Measurements from ENCODE around the gene CAPN14. TPM values are rescaled to one million over a fixed set of nuclear protein-coding genes. Genes with fewer than 3 reads are reported as not detected.

The CAPN14 gene
- total RNA-seq, 1 donor from 2014 or later, result 0.14 TPM

GRCh38 chr2:31168291-31168690 is 49.0 kb downstream of the CAPN14 start:
- H3K79me2 ChIP-seq (ENCODE audit: insufficient read depth, low read length), result no peaks in the 10 kb centered on the region
- TF ChIP-seq EZH2 (IDR thresholded peaks at IDR 0.05; ENCODE audit: insufficient read depth, low read length) (no peak), CTCF (IDR thresholded peaks at IDR 0.05; ENCODE audit: insufficient read depth, low read depth, low read length) (no peak)
- Mint-ChIP-seq H3K9me3 (ENCODE audit: unreplicated experiment) (no peaks in the 10 kb centered on the region), H3K27ac (ENCODE audit: unreplicated experiment) (no peak overlapping the region), H3K4me1 (ENCODE audit: low read depth, unreplicated experiment) (peaks cover 5% of the 10 kb centered on the region), H3K36me3 (ENCODE audit: low read depth, unreplicated experiment) (no peaks in the 10 kb centered on the region), H3K27me3 (ENCODE audit: low read depth, unreplicated experiment) (peaks cover 44% of the 10 kb centered on the region), H3K4me3 (ENCODE audit: unreplicated experiment) (no peak overlapping the region)
- DNase-seq (ENCODE audit: low read depth) (no peak), FAIRE-seq (no peak)
- no peak overlapping the region for H3K4me3 ChIP-seq (ENCODE audit: insufficient read depth, low read depth, low read length)
- no peaks in the 10 kb centered on the region for H3K4me1 ChIP-seq (ENCODE audit: insufficient read depth, low read length)
- H4K20me1 ChIP-seq (ENCODE audit: insufficient read depth, low read length), result no peaks in the 10 kb centered on the region
- H3K4me2 ChIP-seq (ENCODE audit: low read length), result no peak overlapping the region
- H3K27ac ChIP-seq (ENCODE audit: low read depth, low read length), result no peak overlapping the region
- peaks cover 3% of the 10 kb centered on the region for H3K27me3 ChIP-seq (ENCODE audit: insufficient read depth, low read length)
- no peak overlapping the region for H2AFZ ChIP-seq (ENCODE audit: low read depth, low read length)
- no peak overlapping the region for H3K9ac ChIP-seq (ENCODE audit: low read length)
- H3K9me3 ChIP-seq (ENCODE audit: insufficient read depth, low read depth, low read length), result no peaks in the 10 kb centered on the region
- no peaks in the 10 kb centered on the region for H3K36me3 ChIP-seq (ENCODE audit: insufficient read depth, low read length)

GRCh38 chr2:31166925-31167324 is 50.4 kb downstream of the CAPN14 start:
- Mint-ChIP-seq H3K4me3 (ENCODE audit: unreplicated experiment) (no peak overlapping the region), H3K36me3 (ENCODE audit: low read depth, unreplicated experiment) (no peaks in the 10 kb centered on the region), H3K9me3 (ENCODE audit: unreplicated experiment) (no peaks in the 10 kb centered on the region), H3K27me3 (ENCODE audit: low read depth, unreplicated experiment) (peaks cover 36% of the 10 kb centered on the region), H3K4me1 (ENCODE audit: low read depth, unreplicated experiment) (peaks cover 5% of the 10 kb centered on the region), H3K27ac (ENCODE audit: unreplicated experiment) (no peak overlapping the region)
- H3K9me3 ChIP-seq (ENCODE audit: insufficient read depth, low read depth, low read length), result no peaks in the 10 kb centered on the region
- no peak overlapping the region for H3K27ac ChIP-seq (ENCODE audit: low read depth, low read length)
- no peak for TF ChIP-seq CTCF (IDR thresholded peaks at IDR 0.05; ENCODE audit: insufficient read depth, low read depth, low read length)
- TF ChIP-seq EZH2 (IDR thresholded peaks at IDR 0.05; ENCODE audit: insufficient read depth, low read length), result no peak
- no peak overlapping the region for H3K4me3 ChIP-seq (ENCODE audit: insufficient read depth, low read depth, low read length)
- FAIRE-seq, result no peak
- DNase-seq (ENCODE audit: low read depth), result no peak
- H3K9ac ChIP-seq (ENCODE audit: low read length), result no peak overlapping the region
- no peaks in the 10 kb centered on the region for H3K79me2 ChIP-seq (ENCODE audit: insufficient read depth, low read length)
- H3K4me1 ChIP-seq (ENCODE audit: insufficient read depth, low read length), result no peaks in the 10 kb centered on the region
- H3K4me2 ChIP-seq (ENCODE audit: low read length), result no peak overlapping the region
- H3K36me3 ChIP-seq (ENCODE audit: insufficient read depth, low read length), result no peaks in the 10 kb centered on the region
- H3K27me3 ChIP-seq (ENCODE audit: insufficient read depth, low read length), result peaks cover 3% of the 10 kb centered on the region
- no peak overlapping the region for H2AFZ ChIP-seq (ENCODE audit: low read depth, low read length)
- H4K20me1 ChIP-seq (ENCODE audit: insufficient read depth, low read length), result no peaks in the 10 kb centered on the region

GRCh38 chr2:31163011-31163539 is 54.2 kb downstream of the CAPN14 start:
- no peak for DNase-seq (ENCODE audit: low read depth)
- no peaks in the 10 kb centered on the region for H4K20me1 ChIP-seq (ENCODE audit: insufficient read depth, low read length)
- Mint-ChIP-seq H3K4me1 (ENCODE audit: low read depth, unreplicated experiment) (peaks cover 2% of the 10 kb centered on the region), H3K27ac (ENCODE audit: unreplicated experiment) (no peak overlapping the region), H3K9me3 (ENCODE audit: unreplicated experiment) (no peaks in the 10 kb centered on the region), H3K36me3 (ENCODE audit: low read depth, unreplicated experiment) (no peaks in the 10 kb centered on the region), H3K27me3 (ENCODE audit: low read depth, unreplicated experiment) (peaks cover 16% of the 10 kb centered on the region), H3K4me3 (ENCODE audit: unreplicated experiment) (no peak overlapping the region)
- H3K4me2 ChIP-seq (ENCODE audit: low read length), result no peak overlapping the region
- H3K27me3 ChIP-seq (ENCODE audit: insufficient read depth, low read length), result peaks cover 3% of the 10 kb centered on the region
- no peak overlapping the region for H3K9ac ChIP-seq (ENCODE audit: low read length)
- no peaks in the 10 kb centered on the region for H3K36me3 ChIP-seq (ENCODE audit: insufficient read depth, low read length)
- no peak overlapping the region for H3K27ac ChIP-seq (ENCODE audit: low read depth, low read length)
- no peaks in the 10 kb centered on the region for H3K9me3 ChIP-seq (ENCODE audit: insufficient read depth, low read depth, low read length)
- FAIRE-seq, result no peak
- H3K4me1 ChIP-seq (ENCODE audit: insufficient read depth, low read length), result no peaks in the 10 kb centered on the region
- TF ChIP-seq EZH2 (IDR thresholded peaks at IDR 0.05; ENCODE audit: insufficient read depth, low read length) (no peak), CTCF (IDR thresholded peaks at IDR 0.05; ENCODE audit: insufficient read depth, low read depth, low read length) (no peak)
- H3K79me2 ChIP-seq (ENCODE audit: insufficient read depth, low read length), result no peaks in the 10 kb centered on the region
- no peak overlapping the region for H2AFZ ChIP-seq (ENCODE audit: low read depth, low read length)
- no peak overlapping the region for H3K4me3 ChIP-seq (ENCODE audit: insufficient read depth, low read depth, low read length)

Data from astrocyte (in vitro differentiated cells and primary cell).